ENCODE measurements around the gene IL13. TPM values are rescaled to one million over a fixed set of nuclear protein-coding genes. Genes with fewer than 3 reads are reported as not detected.
"Not testable (repeated sequence)": the region's sequence is repeated elsewhere in the genome, so short reads cannot be mapped to it uniquely, and the experiment has no call there.

IL13 gene
- total RNA-seq (2014; rRNA removed; shearing (Covaris generic)), result not detected in 2 replicates

GRCh38 chr5:132657676-132658380 is at the start of gene IL13:
Gene IL13, plus strand, starts transcription at chr5:132658173. Its CDS starts 14 bp downstream, at chr5:132658187.
- no peak for DNase-seq (ENCODE audit: low spot score)

- DNase-seq (ENCODE audit: low spot score), result no peak
Observed at GRCh38 chr5:132611965-132612364, 46.0 kb upstream of the IL13 start.

DNA sequence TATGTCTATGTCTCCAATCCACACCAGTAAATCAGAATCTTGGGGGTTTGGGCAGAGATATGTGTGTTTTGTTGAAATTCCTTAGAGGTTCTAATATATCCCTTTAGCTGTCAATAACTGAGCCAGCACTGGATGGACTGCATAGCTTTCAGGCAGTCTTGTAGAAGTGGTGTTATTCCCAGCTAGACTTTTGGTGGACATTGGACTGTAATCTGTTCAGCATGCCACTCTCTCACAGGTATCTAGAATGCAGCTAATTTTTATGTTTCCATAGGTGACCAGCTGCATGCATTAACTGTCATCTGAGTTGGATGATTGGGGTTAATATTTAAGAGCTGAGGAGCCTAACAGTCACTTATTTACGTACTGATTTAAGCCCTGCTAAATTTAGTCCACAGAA is 45.1 kb upstream of the IL13 start:
- no peak for DNase-seq (ENCODE audit: low spot score)

DNA sequence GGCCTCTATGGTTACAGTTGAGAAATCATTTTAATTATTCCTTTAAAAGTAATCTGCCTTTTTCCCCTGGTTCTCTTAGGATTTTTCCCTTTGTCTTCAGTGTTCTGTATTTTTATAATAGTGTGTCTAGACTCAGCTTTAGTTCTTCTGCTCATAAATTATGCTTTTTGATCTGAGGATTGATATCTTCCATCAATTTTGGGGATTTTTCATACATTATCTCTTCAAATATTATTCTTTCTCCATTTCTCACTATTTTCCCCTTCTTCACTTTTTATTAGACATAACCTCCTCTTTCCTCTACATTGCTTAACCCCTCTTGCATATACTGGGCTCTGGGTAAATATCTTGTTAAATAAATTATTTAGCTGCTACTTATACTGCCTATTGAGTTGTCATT is 36.3 kb upstream of the IL13 start:
- DNase-seq (ENCODE audit: low spot score), result no peak

- DNase-seq (ENCODE audit: low spot score), result no peak
Observed at GRCh38 chr5:132622608-132623007, 35.4 kb upstream of the IL13 start.

DNA sequence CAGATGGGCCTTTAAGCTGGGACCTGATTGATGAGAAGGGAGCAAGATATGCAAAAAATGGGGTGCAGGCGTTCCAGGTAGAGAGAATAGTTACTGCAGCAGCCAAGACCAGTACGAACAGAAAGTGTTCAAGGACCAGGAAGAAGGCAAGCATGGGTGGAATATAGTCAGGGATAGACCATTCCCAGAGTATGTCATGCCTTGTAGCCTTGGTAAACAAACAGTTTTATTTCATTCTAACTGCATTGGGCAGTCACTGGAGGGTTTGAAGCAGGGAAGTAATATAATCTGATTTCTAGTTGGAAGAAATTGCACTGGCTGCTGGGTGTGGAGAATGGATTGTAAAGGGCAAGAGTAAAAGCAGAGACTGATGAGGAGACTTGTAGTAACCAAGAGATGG is 30.5 kb upstream of the IL13 start:
- no peak for DNase-seq (ENCODE audit: low spot score)

DNA sequence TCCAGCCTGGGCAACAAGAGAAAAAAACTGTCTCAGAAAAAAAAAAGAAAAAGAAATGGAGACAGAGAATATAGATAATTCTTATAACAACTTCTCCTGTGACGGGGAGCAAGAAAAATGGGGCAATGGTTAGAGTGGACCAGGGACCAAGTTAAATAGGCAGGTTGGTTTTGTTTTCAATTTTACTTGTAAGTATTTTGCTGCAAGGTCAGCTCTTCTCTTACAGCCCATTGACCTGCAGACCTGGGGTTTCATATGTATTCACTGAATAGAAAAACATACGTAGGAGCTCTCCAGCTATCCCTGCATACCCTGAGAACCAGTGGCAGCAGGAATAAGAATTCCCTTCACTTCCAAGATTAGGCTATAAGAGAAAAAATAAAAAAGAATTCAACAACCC is 29.2 kb upstream of the IL13 start:
- no peak for DNase-seq (ENCODE audit: low spot score)

GRCh38 chr5:132629230-132629944 is 28.6 kb upstream of the IL13 start:
- DNase-seq (ENCODE audit: low spot score), result no peak

- DNase-seq (ENCODE audit: low spot score), result not testable (repeated sequence)
Observed at GRCh38 chr5:132633587-132633986, 24.4 kb upstream of the IL13 start.

- DNase-seq (ENCODE audit: low spot score), result no peak
Observed at GRCh38 chr5:132635873-132636272, 22.1 kb upstream of the IL13 start.

DNA sequence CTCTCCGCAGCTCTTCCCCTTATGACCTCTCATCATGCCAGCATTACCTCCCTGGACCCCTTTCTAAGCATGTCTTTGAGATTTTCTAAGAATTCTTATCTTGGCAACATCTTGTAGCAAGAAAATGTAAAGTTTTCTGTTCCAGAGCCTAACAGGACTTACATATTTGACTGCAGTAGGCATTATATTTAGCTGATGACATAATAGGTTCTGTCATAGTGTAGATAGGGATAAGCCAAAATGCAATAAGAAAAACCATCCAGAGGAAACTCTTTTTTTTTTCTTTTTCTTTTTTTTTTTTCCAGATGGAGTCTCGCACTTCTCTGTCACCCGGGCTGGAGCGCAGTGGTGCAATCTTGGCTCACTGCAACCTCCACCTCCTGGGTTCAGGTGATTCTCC is 20.7 kb upstream of the IL13 start:
- DNase-seq (ENCODE audit: low spot score), result no peak

- no peak for DNase-seq (ENCODE audit: low spot score)
Observed at GRCh38 chr5:132639706-132640130, 18.3 kb upstream of the IL13 start.

- no peak for DNase-seq (ENCODE audit: low spot score)
Observed at GRCh38 chr5:132640613-132641012, 17.4 kb upstream of the IL13 start.

GRCh38 chr5:132641241-132641723 is 16.7 kb upstream of the IL13 start:
- no peak for DNase-seq (ENCODE audit: low spot score)

DNA sequence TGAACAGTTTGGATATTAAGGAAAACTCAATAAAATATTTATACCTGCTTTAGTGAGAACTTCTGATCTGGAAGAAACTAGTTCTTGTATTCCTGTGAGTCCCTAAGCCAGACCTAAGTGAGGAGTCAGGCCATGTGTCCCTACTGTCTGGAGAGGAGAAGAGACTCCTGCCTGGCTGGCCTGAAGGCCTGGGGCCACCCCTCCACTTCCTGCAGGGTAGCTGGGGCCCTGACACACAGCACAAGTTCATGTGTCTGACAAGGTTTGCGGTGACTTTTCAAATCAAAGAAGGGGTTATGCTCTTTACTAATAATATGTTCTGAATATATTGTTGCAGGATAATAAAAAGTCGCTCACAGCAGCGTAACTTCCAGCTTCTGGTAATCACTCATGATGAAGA is 16.1 kb upstream of the IL13 start:
- DNase-seq (ENCODE audit: low spot score), result no peak

- DNase-seq (ENCODE audit: low spot score), result no peak
Observed at GRCh38 chr5:132644177-132644576, 13.8 kb upstream of the IL13 start.

GRCh38 chr5:132646583-132647266 is 11.2 kb upstream of the IL13 start:
- no peak for DNase-seq (ENCODE audit: low spot score)

DNA sequence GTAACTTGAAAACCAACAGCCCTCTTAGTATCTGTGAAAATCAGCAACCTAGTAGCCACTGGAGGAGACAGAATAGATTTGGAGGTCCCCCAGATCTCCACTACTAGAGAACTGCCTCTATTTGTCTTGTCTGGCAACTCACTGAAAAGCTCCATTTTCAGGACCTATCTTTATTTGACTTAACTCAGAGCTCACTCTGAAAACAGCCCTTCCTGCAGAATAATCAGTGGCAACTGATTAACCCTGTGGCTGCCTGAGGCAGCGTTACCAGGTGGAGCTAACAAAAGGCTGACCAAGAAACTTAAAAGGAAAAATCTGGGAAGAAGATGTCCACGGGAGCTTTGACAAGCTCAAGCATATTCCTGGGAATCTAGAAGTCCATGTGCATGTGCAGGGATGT is 10.5 kb upstream of the IL13 start:
- DNase-seq (ENCODE audit: low spot score), result no peak

- DNase-seq (ENCODE audit: low spot score), result no peak
Observed at GRCh38 chr5:132648355-132648754, 9.6 kb upstream of the IL13 start.

DNA sequence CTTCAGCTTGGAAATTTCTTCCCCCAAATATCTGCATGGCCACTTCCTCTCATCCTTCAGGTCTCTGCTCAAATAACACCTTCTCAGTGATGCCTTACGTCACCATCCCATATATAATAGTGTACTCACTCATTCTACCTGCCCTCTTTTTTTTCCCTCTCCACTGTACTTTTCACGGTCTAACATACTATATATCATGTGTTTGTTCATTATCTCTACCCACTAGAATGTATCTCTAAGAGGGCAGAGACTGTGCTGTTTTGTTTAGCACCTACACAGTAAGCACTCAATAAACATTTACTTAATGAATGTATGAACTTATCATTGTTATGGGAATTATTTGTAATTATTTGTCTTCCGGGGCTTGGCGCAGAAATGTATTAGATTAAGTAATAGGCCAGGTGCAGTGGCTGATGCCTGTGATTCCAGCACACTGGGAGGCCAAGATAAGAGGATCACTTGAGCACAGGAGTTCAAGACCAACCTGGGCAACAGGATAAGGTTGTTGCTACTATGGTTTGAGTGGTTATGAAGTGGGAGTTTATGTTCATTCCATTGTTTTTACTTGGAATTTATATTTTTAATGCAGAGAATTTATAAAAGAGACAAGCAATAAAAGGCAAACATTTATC is 6.0 kb upstream of the IL13 start:
- DNase-seq (ENCODE audit: low spot score), result no peak

DNA sequence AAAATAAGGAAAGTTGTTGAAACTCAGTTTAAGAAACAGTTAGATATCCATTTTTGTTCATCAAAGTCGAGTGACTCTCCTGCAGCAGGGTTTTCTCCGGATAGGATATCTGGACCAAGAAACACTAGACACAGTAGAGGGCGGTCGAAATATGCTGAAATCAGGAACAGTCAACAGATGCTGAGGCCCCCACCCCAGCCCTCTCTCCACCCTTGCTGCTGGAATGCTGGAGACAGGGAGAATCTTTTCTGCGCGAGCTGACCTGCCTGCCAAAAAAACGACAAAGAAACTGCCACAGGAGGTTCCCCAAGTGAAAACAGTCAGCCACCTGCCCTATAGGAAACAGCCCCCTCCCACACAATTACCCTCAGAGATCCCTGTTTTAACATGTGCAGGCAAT is 4.3 kb upstream of the IL13 start:
- no peak for DNase-seq (ENCODE audit: low spot score)

Data from A172 (cell line).